Neuronal stem cell (in vitro differentiated cells): Measurements from ENCODE around the gene XCL2.
A peak's percentile ranks its signal among the peaks of the same experiment; 100 is the strongest.

Experiments used
- DNase-seq: peaks from one replicate; pipeline ENCODE4 v3.0.0-alpha.2; 2013; ENCODE audit warnings: low spot score
- H2AFZ ChIP-seq: one replicate; pipeline ENCODE4 v1.6.1; 2013; ENCODE audit warnings: mild to moderate bottlenecking, low read length, inconsistent platforms
- H2AK5ac ChIP-seq: 2 replicates; pipeline ENCODE4 v1.6.1; 2013; ENCODE audit warnings: low read depth, mild to moderate bottlenecking, inconsistent platforms, low read length, moderate library complexity, mixed read lengths
- H2BK120ac ChIP-seq: 2 replicates; pipeline ENCODE4 v1.6.1; 2013; ENCODE audit warnings: low read depth, mild to moderate bottlenecking, inconsistent platforms, low read length, moderate library complexity, mixed read lengths
- H2BK12ac ChIP-seq: one replicate; pipeline ENCODE4 v1.6.1; 2013; ENCODE audit warnings: low read length, inconsistent platforms
- H2BK15ac ChIP-seq: 2 replicates; pipeline ENCODE4 v1.6.1; 2013; ENCODE audit warnings: mild to moderate bottlenecking, low read length, inconsistent platforms, mixed read lengths
- H2BK5ac ChIP-seq: one replicate; pipeline ENCODE4 v1.6.1; 2013; ENCODE audit warnings: inconsistent platforms, mild to moderate bottlenecking, low read length, moderate library complexity
- H3K14ac ChIP-seq: one replicate; pipeline ENCODE4 v1.6.1; 2013; ENCODE audit warnings: low read length, inconsistent platforms
- H3K18ac ChIP-seq: 2 replicates; pipeline ENCODE4 v1.6.1; 2013; ENCODE audit warnings: low read length, inconsistent platforms
- H3K23ac ChIP-seq: 2 replicates; pipeline ENCODE4 v1.6.1; 2013; ENCODE audit warnings: low read depth, mild to moderate bottlenecking, mixed read lengths, low read length, inconsistent platforms; ENCODE audit not compliant: poor library complexity
- H3K27ac ChIP-seq: replicated peaks from 3 replicates; pipeline ENCODE4 v1.5.1; 2013; ENCODE audit warnings: low read length, inconsistent platforms
- H3K27me3 ChIP-seq, 3 experiments: 2 replicates each; pipeline ENCODE4 v1.6.1; 2013; ENCODE audit warnings: low read length in 3 of 3, mild to moderate bottlenecking in 2 of 3, inconsistent platforms in 1 of 3, low read depth in 1 of 3, mixed read lengths in 1 of 3, moderate library complexity in 1 of 3; ENCODE audit not compliant: control insufficient read depth in 3 of 3, insufficient read depth in 3 of 3
- H3K36me3 ChIP-seq, 2 donors: replicated peaks in 1 of 2; 2 replicates each; pipeline ENCODE4 v1.6.1; 2013; ENCODE audit warnings: low read length in 2 of 2; ENCODE audit not compliant: control insufficient read depth in 2 of 2, insufficient read depth in 2 of 2
- H3K4ac ChIP-seq: 2 replicates; pipeline ENCODE4 v1.6.1; 2013; ENCODE audit warnings: inconsistent platforms, mild to moderate bottlenecking, low read length, moderate library complexity
- H3K4me1 ChIP-seq, 2 donors: 1 replicate in 1 of 2; 2 replicates in 1 of 2; pipeline ENCODE4 v1.6.1; 2013; ENCODE audit warnings: low read length in 2 of 2, low read depth in 1 of 2; ENCODE audit not compliant: control insufficient read depth in 2 of 2, insufficient read depth in 1 of 2
- H3K4me2 ChIP-seq: one replicate; pipeline ENCODE4 v1.6.1; 2013; ENCODE audit warnings: mild to moderate bottlenecking, low read length, inconsistent platforms; ENCODE audit not compliant: insufficient read depth, poor library complexity, severe bottlenecking
- H3K4me3 ChIP-seq, 2 donors: 2 replicates each; pipeline ENCODE4 v1.5.1; 2013; ENCODE audit warnings: low read length in 2 of 2, mild to moderate bottlenecking in 2 of 2, inconsistent platforms in 1 of 2, moderate library complexity in 1 of 2
- H3K79me1 ChIP-seq: one replicate; pipeline ENCODE4 v1.6.1; 2013; ENCODE audit warnings: low read depth, mild to moderate bottlenecking, inconsistent platforms, low read length, moderate library complexity
- H3K9ac ChIP-seq: one replicate; pipeline ENCODE4 v1.6.1; 2013; ENCODE audit warnings: mild to moderate bottlenecking, low read depth, low read length, inconsistent platforms; ENCODE audit not compliant: poor library complexity
- H3K9me3 ChIP-seq, 2 donors: replicated peaks in 1 of 2; 2 replicates each; pipeline versions ENCODE3 to v1.6.1; 2013; ENCODE audit warnings: low read length in 2 of 2, mild to moderate bottlenecking in 2 of 2, inconsistent platforms in 1 of 2, low read depth in 1 of 2, mixed read lengths in 1 of 2, moderate library complexity in 1 of 2; ENCODE audit not compliant: control insufficient read depth in 2 of 2, insufficient read depth in 1 of 2
- H4K8ac ChIP-seq: one replicate; pipeline ENCODE4 v1.6.1; 2013; ENCODE audit warnings: low read depth, mild to moderate bottlenecking, inconsistent platforms, low read length, moderate library complexity
- H4K91ac ChIP-seq: one replicate; pipeline ENCODE4 v1.6.1; 2013; ENCODE audit warnings: low read length, low read depth, mild to moderate bottlenecking, inconsistent platforms; ENCODE audit not compliant: poor library complexity
- WGBS, 2 donors: extraction: QIAGEN DNeasy Blood & Tissue Kit; methylation state at CpG; one replicate each; pipeline ENCODE4 v1.1.7; 2013; ENCODE audit warnings: missing lambda C conversion rate in 2 of 2, mixed read lengths in 1 of 2; ENCODE audit not compliant: insufficient read length in 2 of 2, insufficient replicate concordance in 1 of 2; ENCODE audit errors: extremely low coverage in 2 of 2; 5-methylcytosine and 5-hydroxymethylcytosine counted together

The XCL2 gene

DNA sequence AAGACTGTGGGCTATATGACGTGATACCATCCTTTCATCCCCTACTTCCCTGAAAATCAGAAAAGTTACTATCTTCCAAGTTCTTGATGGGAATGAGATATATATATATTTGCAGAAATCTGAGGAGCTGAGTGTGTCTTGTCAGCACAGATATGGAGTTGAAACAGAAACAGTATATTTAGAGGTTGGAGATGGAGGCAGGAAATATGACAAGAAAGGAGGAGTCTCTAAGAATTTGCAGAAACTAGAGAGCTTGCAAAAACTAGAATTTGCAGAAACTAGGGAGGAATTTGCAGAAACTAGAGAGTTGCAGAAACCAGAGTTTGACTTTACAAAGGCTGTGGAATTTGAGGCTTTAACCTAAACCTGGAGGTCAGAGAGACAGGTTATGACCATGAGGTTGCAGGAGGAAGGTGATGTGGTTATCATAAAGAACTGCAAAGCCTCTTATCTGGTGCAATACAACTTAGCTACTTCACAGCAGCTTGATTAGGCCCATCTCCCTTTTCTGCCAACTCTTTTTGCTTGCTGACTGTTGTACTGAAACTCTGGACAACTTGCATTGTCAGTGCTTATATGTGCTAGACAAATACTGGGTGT, 22.3 kb downstream of the XCL2 start:
- no peak overlapping the region for H2BK15ac ChIP-seq
- DNase-seq: no peak
- no peak overlapping the region for H3K14ac ChIP-seq
- no peak overlapping the region for H3K4ac ChIP-seq
- H3K27ac ChIP-seq: no peak overlapping the region
- H2BK120ac ChIP-seq: no peak overlapping the region
- H3K18ac ChIP-seq: no peak overlapping the region
- H3K4me1 ChIP-seq: peaks cover 0 to 9% of the 10 kb centered on the region in 2 donors
- no peak overlapping the region for H3K9ac ChIP-seq
- H3K9me3 ChIP-seq: peaks cover 0 to 2% of the 10 kb centered on the region in 2 donors
- no peak overlapping the region for H2AK5ac ChIP-seq
- no peak overlapping the region for H3K4me3 ChIP-seq
- H2BK5ac ChIP-seq: no peak overlapping the region
- H3K27me3 ChIP-seq: no peaks in the 10 kb centered on the region
- no peak overlapping the region for H4K8ac ChIP-seq
- no peak overlapping the region for H3K23ac ChIP-seq
- no peak overlapping the region for H4K91ac ChIP-seq
- H3K4me2 ChIP-seq: no peak overlapping the region
- no CpG with 5 or more reads among the region's 1 CpG for WGBS, 2 donors
- H2BK12ac ChIP-seq: no peak overlapping the region
- no peaks in the 10 kb centered on the region for H3K36me3 ChIP-seq
- no peak overlapping the region for H2AFZ ChIP-seq
- H3K79me1 ChIP-seq: no peaks in the 10 kb centered on the region

DNA sequence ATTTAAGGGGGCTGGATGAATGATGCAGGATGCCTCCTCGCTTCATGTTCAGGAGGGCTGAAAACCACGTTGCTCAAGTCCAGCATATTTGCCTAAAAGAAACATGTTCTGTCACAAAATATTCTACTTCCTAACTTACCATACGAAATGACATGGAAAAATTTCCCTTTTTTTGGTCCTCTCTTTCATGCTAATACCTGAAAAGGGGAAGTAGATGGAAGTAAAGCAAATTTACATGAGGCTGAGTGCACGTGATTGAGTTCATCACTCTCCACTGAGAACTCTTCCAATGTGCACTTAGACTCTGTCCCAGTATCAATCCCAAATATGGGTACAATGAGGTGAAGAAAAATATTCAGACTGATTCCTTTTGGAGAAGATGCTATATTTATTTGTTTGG, 23.0 kb downstream of the XCL2 start:
- Histone ChIP-seq H3K14ac (no peak overlapping the region), H3K9ac (no peak overlapping the region), H2AK5ac (no peak overlapping the region), H2BK12ac (no peak overlapping the region), H3K18ac (no peak overlapping the region), H3K4me1 (peaks cover 0 to 9% of the 10 kb centered on the region in 2 donors), H3K4ac (no peak overlapping the region), H3K27me3 (no peaks in the 10 kb centered on the region), H3K4me3 (no peak overlapping the region), H3K9me3 (peaks cover 0 to 2% of the 10 kb centered on the region in 2 donors), H4K91ac (no peak overlapping the region), H2BK120ac (no peak overlapping the region), H3K79me1 (no peaks in the 10 kb centered on the region), H3K36me3 (no peaks in the 10 kb centered on the region), H2BK5ac (no peak overlapping the region), H3K23ac (no peak overlapping the region), H2BK15ac (no peak overlapping the region), H4K8ac (no peak overlapping the region), H3K4me2 (no peak overlapping the region), H3K27ac (no peak overlapping the region), H2AFZ (no peak overlapping the region)
- WGBS, 2 donors: no CpG with 5 or more reads among the region's 4 CpGs
- DNase-seq: no peak

- Histone ChIP-seq H3K4me2 (no peak overlapping the region), H2BK12ac (no peak overlapping the region), H3K27ac (no peak overlapping the region), H2AFZ (no peak overlapping the region), H4K91ac (no peak overlapping the region), H3K36me3 (no peaks in the 10 kb centered on the region), H2BK15ac (no peak overlapping the region), H3K18ac (peak overlapping the region; percentile 19), H3K9me3 (no peaks in the 10 kb centered on the region), H3K27me3 (no peaks in the 10 kb centered on the region), H3K4ac (no peak overlapping the region), H2BK120ac (no peak overlapping the region), H3K4me1 (peaks cover 0 to 9% of the 10 kb centered on the region in 2 donors), H3K14ac (no peak overlapping the region), H4K8ac (no peak overlapping the region), H2BK5ac (no peak overlapping the region), H3K4me3 (no peak overlapping the region), H3K79me1 (no peaks in the 10 kb centered on the region), H2AK5ac (no peak overlapping the region), H3K23ac (no peak overlapping the region), H3K9ac (no peak overlapping the region)
- no peak for DNase-seq
- WGBS, 2 donors: no CpG with 5 or more reads among the region's 6 CpGs
Measured at GRCh38 chr1:168520052-168520751, 23.6 kb downstream of the XCL2 start.

GRCh38 chr1:168518813-168519212, 25.0 kb downstream of the XCL2 start:
- Histone ChIP-seq H2BK5ac (no peak overlapping the region), H3K4me2 (no peak overlapping the region), H2BK12ac (no peak overlapping the region), H3K27ac (no peak overlapping the region), H2BK15ac (no peak overlapping the region), H3K4me3 (no peak overlapping the region), H2BK120ac (no peak overlapping the region), H2AK5ac (no peak overlapping the region), H3K36me3 (no peaks in the 10 kb centered on the region), H4K8ac (no peak overlapping the region), H3K4ac (no peak overlapping the region), H3K79me1 (no peaks in the 10 kb centered on the region), H3K14ac (no peak overlapping the region), H2AFZ (no peak overlapping the region), H3K23ac (no peak overlapping the region), H3K27me3 (no peaks in the 10 kb centered on the region), H3K9ac (no peak overlapping the region), H3K4me1 (peaks cover 0 to 9% of the 10 kb centered on the region in 2 donors), H3K9me3 (no peaks in the 10 kb centered on the region), H4K91ac (no peak overlapping the region), H3K18ac (no peak overlapping the region)
- WGBS, 2 donors: no CpG with 5 or more reads among the region's 1 CpG
- DNase-seq: no peak
